K562 (cell line): ENCODE results near the gene TIMM17B. TPM values are rescaled to one million over a fixed set of nuclear protein-coding genes. Genes with fewer than 3 reads are reported as not detected.

ENCODE experiments used
- ATAC-seq: fragments of 200-7000 bp; cut with Tn5 transposase; 3 replicates; pipeline ENCODE4 v1.9.1; 2020; ENCODE audit warnings: moderate library complexity
- BruUV-seq: library from RNA; stranded (reverse); fragments of 400-500 nt; replicated peaks from 2 replicates; lab custom pipeline; 2021; lab: Mats Ljungman, UMichigan
- CTCF ChIA-PET: fragments of 300-600 bp; formaldehyde crosslinking; extraction: SDS; loops from one replicate; lab custom pipeline; 2021; ENCODE audit warnings: low intra/inter-chr PET ratio; lab: Yijun Ruan, JAX
- POLR2A ChIA-PET: fragments of 300-600, 350-650 bp; sonication (Branson Sonifier 250); formaldehyde crosslinking; extraction: SDS; loops from one replicate; lab custom pipeline; 2021; ENCODE audit warnings: antibody characterized with exemption, inconsistent platforms; lab: Yijun Ruan, JAX
- DNase-seq, 4 experiments: peaks; one replicate each; pipeline versions ENCODE4 v3.0.0 to v3.0.0-alpha.2; 2011 to 2018; ENCODE audit warnings: low spot score in 3 of 4, mixed read lengths in 3 of 4; ENCODE audit errors: extremely low read depth in 1 of 4
- FAIRE-seq: peaks from 2 replicates; lab custom pipeline; 2011; peaks lifted over from hg19 to GRCh38; lab: Jason Lieb, UNC
- H2AFZ ChIP-seq: 2 replicates; pipeline ENCODE4 v1.6.0; 2011; ENCODE audit warnings: low read depth, low read length, control low read depth, inconsistent platforms
- H3K27ac ChIP-seq: fragments of 200-600 bp; 3 replicates; pipeline ENCODE4 v1.8.0; 2011; ENCODE audit warnings: low read depth, mild to moderate bottlenecking, control low read depth, inconsistent platforms, low read length, moderate library complexity, mixed read lengths; ENCODE audit errors: extremely low read depth
- H3K27me3 ChIP-seq, 2 experiments: fragments of 300-600 bp in 1 of 2; 2 replicates in 1 of 2; 3 replicates in 1 of 2; pipeline versions ENCODE4 v1.6.0 to v1.8.0; 2011; ENCODE audit warnings: inconsistent platforms in 2 of 2, low read length in 2 of 2, mild to moderate bottlenecking in 1 of 2, mixed read lengths in 1 of 2, moderate library complexity in 1 of 2; ENCODE audit not compliant: control insufficient read depth in 2 of 2, insufficient read depth in 2 of 2
- H3K36me3 ChIP-seq: fragments of 300-600 bp; 3 replicates; pipeline ENCODE4 v1.8.0; 2011; ENCODE audit warnings: mild to moderate bottlenecking, low read length, inconsistent platforms; ENCODE audit not compliant: control insufficient read depth, insufficient read depth
- H3K4me1 ChIP-seq, 2 experiments: fragments of 200-600 bp in 1 of 2; replicated peaks in 1 of 2; 2 replicates in 1 of 2; 3 replicates in 1 of 2; pipeline versions ENCODE4 v1.5.1 to v1.8.0; 2011; ENCODE audit warnings: inconsistent platforms in 2 of 2, low read length in 2 of 2, mild to moderate bottlenecking in 1 of 2, mixed read lengths in 1 of 2, moderate library complexity in 1 of 2; ENCODE audit not compliant: control insufficient read depth in 2 of 2, insufficient read depth in 2 of 2
- H3K4me2 ChIP-seq: 2 replicates; pipeline ENCODE4 v1.6.1; 2011; ENCODE audit warnings: low read length, control low read depth, inconsistent platforms, mixed read lengths; ENCODE audit not compliant: insufficient read depth
- H3K4me3 ChIP-seq: fragments of 200-600 bp; sonication (generic), shearing (Covaris generic); 2 replicates; pipeline ENCODE4 v1.5.1; 2016; ENCODE audit warnings: control low read depth, inconsistent platforms
- H3K79me2 ChIP-seq: fragments of 200-600 bp; 3 replicates; pipeline ENCODE4 v1.8.0; 2011; ENCODE audit warnings: low read length, inconsistent platforms; ENCODE audit not compliant: control insufficient read depth, insufficient read depth
- H3K9ac ChIP-seq, 2 experiments: 2 replicates each; pipeline versions ENCODE4 v1.6.0 to v1.6.1; 2011; ENCODE audit warnings: low read depth in 2 of 2, low read length in 2 of 2, control low read depth in 1 of 2, inconsistent platforms in 1 of 2, mild to moderate bottlenecking in 1 of 2, mixed read lengths in 1 of 2; ENCODE audit not compliant: insufficient read depth in 1 of 2
- H3K9me1 ChIP-seq: one replicate; pipeline ENCODE4 v1.6.0; 2011; ENCODE audit warnings: inconsistent platforms, mild to moderate bottlenecking, low read length, moderate library complexity; ENCODE audit not compliant: control insufficient read depth, insufficient read depth
- H3K9me3 ChIP-seq: replicated peaks from 2 replicates; pipeline ENCODE4 v1.5.1; 2011; ENCODE audit warnings: low read depth, low read length, inconsistent platforms; ENCODE audit not compliant: control insufficient read depth, insufficient read depth
- H4K20me1 ChIP-seq: replicated peaks from 2 replicates; pipeline ENCODE4 v1.6.1; 2011; ENCODE audit warnings: low read length, inconsistent platforms, mixed read lengths; ENCODE audit not compliant: control insufficient read depth, insufficient read depth
- BRD4 ChIP-seq: fragments of 200-600 bp; sonication (generic); IDR thresholded peaks from 2 replicates; pipeline ENCODE4 v1.6.1; 2017; ENCODE audit warnings: inconsistent platforms
- CBX1 ChIP-seq: sonication (generic); IDR thresholded peaks from 2 replicates; pipeline ENCODE4 v1.6.1; 2016; ENCODE audit warnings: antibody characterized with exemption, low read depth, mild to moderate bottlenecking
- CXXC5 ChIP-seq: fragments of 250-450 bp; sonication (Bioruptor Pico); IDR thresholded peaks from 2 replicates; pipeline ENCODE4 v1.8.0; 2022; ENCODE audit warnings: inconsistent platforms, mild to moderate bottlenecking, moderate library complexity
- KLF6 ChIP-seq: fragments of 250-450 bp; sonication (Bioruptor Pico); IDR thresholded peaks from 2 replicates; pipeline ENCODE4 v1.4.0; 2020; ENCODE audit warnings: mild to moderate bottlenecking, moderate library complexity, borderline replicate concordance
- NKRF ChIP-seq: fragments of 450-650 bp; IDR thresholded peaks from 2 replicates; pipeline ENCODE4 v1.6.1; 2016; ENCODE audit warnings: borderline replicate concordance
- NR2C1 ChIP-seq, 2 experiments: fragments of 450-650 bp; IDR thresholded peaks; 2 replicates each; pipeline ENCODE4 v1.6.1; 2017; ENCODE audit warnings: mild to moderate bottlenecking in 2 of 2, antibody characterized with exemption in 1 of 2, inconsistent platforms in 1 of 2, missing compliant biosample characterization in 1 of 2, missing genetic modification characterization in 1 of 2
- POLR2A ChIP-seq: fragments of 450-650 bp; conservative IDR thresholded peaks from 2 replicates; pipeline ENCODE4 v1.6.1; 2016
- RREB1 ChIP-seq: fragments of 250-450 bp; sonication (Bioruptor Pico); IDR thresholded peaks from 2 replicates; pipeline ENCODE4 v1.4.0; 2020
- SMAD4 ChIP-seq: fragments of 250-450 bp; sonication (Bioruptor Pico); conservative IDR thresholded peaks from 2 replicates; pipeline ENCODE4 v1.8.0; 2021; ENCODE audit warnings: inconsistent platforms, mild to moderate bottlenecking, moderate library complexity
- SP1 ChIP-seq: sonication (generic); formaldehyde crosslinking; IDR thresholded peaks from 2 replicates; pipeline ENCODE4 v1.8.1; 2022; ENCODE audit warnings: mild to moderate bottlenecking, missing genetic modification reagents
- ZNF408 ChIP-seq: fragments of 250-450 bp; sonication (Bioruptor Pico); IDR thresholded peaks from 2 replicates; pipeline ENCODE4 v1.4.0; 2020; ENCODE audit warnings: low read depth, mild to moderate bottlenecking, moderate library complexity
- WGBS: fragments of 100-300 bp; shearing (Covaris generic); methylation state at CpG from one replicate; pipeline ENCODE4 v1.1.6; 2016; ENCODE audit warnings: low coverage, mixed read lengths; ENCODE audit not compliant: insufficient coverage; ENCODE audit errors: missing lambda C conversion rate; 5-methylcytosine and 5-hydroxymethylcytosine counted together
- in situ Hi-C: fragments of 300-500 bp; cut with MboI; formaldehyde crosslinking; loops from 4 replicates; pipeline ENCODE4 v1.15.0; 2018; ENCODE audit warnings: inconsistent platforms, mixed read lengths
- intact Hi-C: fragments of 100-400 bp; cut with micrococcal nuclease; formaldehyde crosslinking; loops from 2 replicates; pipeline ENCODE4 v1.14.2; 2022
- polyA plus RNA-seq, 8 experiments: library from polyadenylated mRNA; depleted of rRNA in 4 of 8; stranded (reverse) in 5 of 8; unstranded in 3 of 8; fragments of >200 nt; fragmentation: Nextera tagmentation in 2 of 8; fragmentation: Illumina TruSeq in 1 of 8; extraction: Ambion mirVana in 2 of 8; extraction: Trizol in 1 of 8; gene quantifications; 2 replicates each; pipeline versions ENCODE4 v1.2.1 to v1.2.3, GENCODE V29; 2011 to 2014; ENCODE audit warnings: inconsistent platforms in 1 of 8, missing spikeins in 1 of 8
- total RNA-seq, 7 experiments: library from RNA; depleted of rRNA in 6 of 7; stranded (reverse); fragments of >200 nt in 6 of 7; fragmentation: Illumina TruSeq in 2 of 7; extraction: Trizol in 2 of 7; gene quantifications; 2 replicates each; pipeline versions ENCODE4 v1.2.1 to v1.2.3, GENCODE V29; 2011 to 2021; ENCODE audit warnings: low replicate concordance in 1 of 7
- TF ChIP-seq, protein P1 (sequence below): sonication (generic); formaldehyde crosslinking; IDR thresholded peaks from 2 replicates; pipeline ENCODE4 v1.9.0; 2022; ENCODE audit warnings: mild to moderate bottlenecking, missing genetic modification reagents

The TIMM17B gene
- total and polyA plus RNA-seq, 9 of the 15 experiments (the other 6 are each of a cell fraction or from before 2014, with no cell fraction given): 9.9 to 184 (median 115) TPM

- intact Hi-C loops: no loop called here
- no peak for TF ChIP-seq RREB1 (CRISPR knock-in tag)
- TF ChIP-seq SMAD4: 0 out of 2 replicates have a peak, but pooled peaks have one; percentile 15
- TF ChIP-seq NKRF: peak; percentile 23; the same call in 1 of the 2 replicates
- TF ChIP-seq POLR2A: peak; percentile 53
- no peak for TF ChIP-seq NR2C1 (IDR thresholded peaks at IDR 0.05)
- TF ChIP-seq NR2C1 (tag; IDR thresholded peaks at IDR 0.05): no peak
- no peak for TF ChIP-seq ZNF408 (CRISPR knock-in tag)
- no peak for TF ChIP-seq KLF6
- no peak for TF ChIP-seq BRD4
- 0 out of 2 replicates have a peak, but pooled peaks have one; percentile 19 for TF ChIP-seq CBX1
- peak; percentile 59; the same call in 1 of the 2 replicates for TF ChIP-seq CXXC5
- peak; percentile 93 for TF ChIP-seq SP1
- TF ChIP-seq, protein P1, sequence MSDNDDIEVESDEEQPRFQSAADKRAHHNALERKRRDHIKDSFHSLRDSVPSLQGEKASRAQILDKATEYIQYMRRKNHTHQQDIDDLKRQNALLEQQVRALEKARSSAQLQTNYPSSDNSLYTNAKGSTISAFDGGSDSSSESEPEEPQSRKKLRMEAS (CRISPR knock-in tag): 0 out of 2 replicates have a peak, but pooled peaks have one; percentile 34
Observed at GRCh38 chrX:48891402-48892288, 5.9 kb downstream of the TIMM17B start.

More at GRCh38 chrX:48891402-48892288, 5.9 kb downstream of the TIMM17B start:
- WGBS: 2% methylated on average over 32 of the region's 68 CpGs
- H3K4me2 ChIP-seq: peak overlapping the region; percentile 90
- peaks cover 36% of the 10 kb centered on the region; the same call in 2 of the 3 replicates for H3K36me3 ChIP-seq
- peak; percentile 82 to 94 (median 84) for DNase-seq
- peak overlapping the region; percentile 55 for H3K27ac ChIP-seq
- POLR2A ChIA-PET: interaction anchor here (0.6 to 2.0 kb wide), 5 partner anchors 12 to 317 kb away, joined by 3 to 6 read pairs (median 3); partner anchors contain the start of genes GRIPAP1, HDAC6 and RBM3
- H3K4me1 ChIP-seq: peaks cover 10 to 32% of the 10 kb centered on the region in 2 experiments; a peak in 4 of 5 replicates
- no peaks in the 10 kb centered on the region for H3K9me3 ChIP-seq
- H3K9me1 ChIP-seq: no peaks in the 10 kb centered on the region
- H2AFZ ChIP-seq: peak overlapping the region; percentile 74
- CTCF ChIA-PET: interaction anchor here (0.5 to 0.8 kb wide), 2 partner anchors 26 to 223 kb away, joined by 3 to 5 read pairs; no protein-coding TSS in a partner anchor
- peaks cover 7% of the 10 kb centered on the region; the same call in 1 of the 2 replicates for H4K20me1 ChIP-seq
- peak overlapping the region; percentile 53 to 90; a peak in 3 of 4 replicates for H3K9ac ChIP-seq
- peak; percentile 97 for ATAC-seq
- BruUV-seq: no TSS peak
- peak; percentile 87 for FAIRE-seq
- in situ Hi-C loops: no loop called here
- peaks cover 26% of the 10 kb centered on the region for H3K79me2 ChIP-seq
- H3K4me3 ChIP-seq: peak overlapping the region; percentile 61
- H3K27me3 ChIP-seq: no peaks in the 10 kb centered on the region
